Endodermal cell (in vitro differentiated cells): Measurements from ENCODE around the gene RASL10A. TPM values are rescaled to one million over a fixed set of nuclear protein-coding genes. Genes with fewer than 3 reads are reported as not detected.

Experiments used
- DNase-seq: peaks from one replicate; pipeline ENCODE4 v3.0.0-alpha.2; 2017
- H3K27ac ChIP-seq: 2 replicates; pipeline ENCODE4 v1.5.1; 2013; ENCODE audit warnings: mild to moderate bottlenecking, low read depth, low read length, moderate library complexity
- H3K27me3 ChIP-seq: 2 replicates; pipeline ENCODE4 v1.6.1; 2013; ENCODE audit warnings: mild to moderate bottlenecking, low read length, moderate library complexity; ENCODE audit not compliant: insufficient read depth, control insufficient read depth, poor library complexity, severe bottlenecking
- H3K36me3 ChIP-seq: 2 replicates; pipeline ENCODE4 v1.7.0; 2013; ENCODE audit warnings: mild to moderate bottlenecking, low read length, moderate library complexity; ENCODE audit not compliant: control insufficient read depth, insufficient read depth
- H3K4me1 ChIP-seq: one replicate; pipeline ENCODE4 v1.7.0; 2013; ENCODE audit warnings: low read length; ENCODE audit not compliant: control insufficient read depth, insufficient read depth
- H3K4me3 ChIP-seq: 2 replicates; pipeline ENCODE4 v1.5.1; 2013; ENCODE audit warnings: mild to moderate bottlenecking, low read length, moderate library complexity
- H3K9ac ChIP-seq: 2 replicates; pipeline ENCODE4 v1.6.1; 2013; ENCODE audit warnings: mild to moderate bottlenecking, low read length, moderate library complexity; ENCODE audit not compliant: poor library complexity, severe bottlenecking; ENCODE audit errors: extremely low read depth
- H3K9me3 ChIP-seq: 2 replicates; pipeline ENCODE4 v1.6.1; 2013; ENCODE audit warnings: mild to moderate bottlenecking, low read length, moderate library complexity; ENCODE audit not compliant: control insufficient read depth
- H3K27ac Mint-ChIP-seq: 2 replicates; pipeline ENCODE4 v1.8.0; 2020; ENCODE audit warnings: mixed read lengths
- H3K27me3 Mint-ChIP-seq: 2 replicates; pipeline ENCODE4 v1.8.0; 2021; ENCODE audit warnings: mild to moderate bottlenecking, mixed read lengths; ENCODE audit not compliant: insufficient read depth
- H3K36me3 Mint-ChIP-seq: 2 replicates; pipeline ENCODE4 v1.8.0; 2020; ENCODE audit warnings: low read depth, mixed read lengths
- H3K4me1 Mint-ChIP-seq: 2 replicates; pipeline ENCODE4 v1.8.0; 2020; ENCODE audit warnings: mixed read lengths
- H3K4me3 Mint-ChIP-seq: 2 replicates; pipeline ENCODE4 v1.8.0; 2020; ENCODE audit warnings: mild to moderate bottlenecking, moderate library complexity, mixed read lengths
- H3K9me3 Mint-ChIP-seq: 2 replicates; pipeline ENCODE4 v1.8.0; 2020; ENCODE audit warnings: mild to moderate bottlenecking, mixed read lengths
- CTCF ChIP-seq: fragments of 200-600 bp; sonication (generic); conservative IDR thresholded peaks from 2 replicates; pipeline ENCODE4 v1.5.0; 2021; ENCODE audit warnings: antibody characterized with exemption, mild to moderate bottlenecking
- WGBS, 2 experiments: methylation state at CpG; one replicate each; pipeline versions ENCODE4 v1.1.5 to v1.1.7; 2013; ENCODE audit warnings: missing lambda C conversion rate in 2 of 2, mixed read lengths in 1 of 2; ENCODE audit not compliant: insufficient coverage in 1 of 2, insufficient read length in 1 of 2; 5-methylcytosine and 5-hydroxymethylcytosine counted together
- total RNA-seq, 2 donors: library from RNA; stranded (reverse); fragmentation: NEBNext Ultra II Directional in 1 of 2; extraction: Animal tissue kit (Norgen Biotek cat#: 25700) in 1 of 2; gene quantifications; 2 replicates in 1 of 2; 3 replicates in 1 of 2; pipeline ENCODE4 v1.2.1, GENCODE V29; 2021

RASL10A gene
- total RNA-seq, 2 donors from 2014 or later, result 1.3 TPM

GRCh38 chr22:29269230-29269604 lies 46.3 kb downstream of the RASL10A start:
- Histone ChIP-seq H3K9ac (peak overlapping the region; percentile 100), H3K4me1 (peaks cover 16% of the 10 kb centered on the region), H3K9me3 (no peaks in the 10 kb centered on the region), H3K36me3 (peaks cover 67% of the 10 kb centered on the region), H3K4me3 (peak overlapping the region; percentile 99), H3K27me3 (no peaks in the 10 kb centered on the region), H3K27ac (peak overlapping the region; percentile 100)
- TF ChIP-seq CTCF, result no peak
- H3K36me3 Mint-ChIP-seq, result peaks cover 64% of the 10 kb centered on the region
- peaks cover 44% of the 10 kb centered on the region for H3K4me1 Mint-ChIP-seq
- 1% methylated on average over 14 of the region's 14 CpGs for WGBS, 2 experiments
- H3K9me3 Mint-ChIP-seq, result no peaks in the 10 kb centered on the region
- peak overlapping the region; percentile 99 for H3K4me3 Mint-ChIP-seq
- peak overlapping the region; percentile 98 for H3K27ac Mint-ChIP-seq
- no peak for DNase-seq
- peaks cover 2% of the 10 kb centered on the region for H3K27me3 Mint-ChIP-seq

- WGBS, 2 experiments, result 0% methylated on average over 17 to 51 of the region's 51 CpGs
- peak; percentile 79 for DNase-seq
Observed at GRCh38 chr22:29268511-29269229, 46.8 kb downstream of the RASL10A start.

GRCh38 chr22:29267858-29268510 lies 47.5 kb downstream of the RASL10A start, which contains the start of the genes EWSR1 and RHBDD3:
TSS of gene EWSR1 (plus strand) at chr22:29268268. CDS start at chr22:29268337, 69 bp downstream.
TSS of gene RHBDD3 (minus strand) at chr22:29267981. CDS start at chr22:29265626, 2,355 bp downstream.
- Histone ChIP-seq H3K27me3 (no peaks in the 10 kb centered on the region), H3K9ac (peak within 1 kb of the TSS; percentile 100), H3K27ac (peak within 1 kb of the TSS; percentile 100), H3K4me3 (peak within 1 kb of the TSS; percentile 99), H3K36me3 (peaks cover 61% of the 10 kb centered on the region), H3K9me3 (no peaks in the 10 kb centered on the region), H3K4me1 (peaks cover 16% of the 10 kb centered on the region)
- H3K9me3 Mint-ChIP-seq, result no peaks in the 10 kb centered on the region
- H3K36me3 Mint-ChIP-seq, result peaks cover 53% of the 10 kb centered on the region
- H3K27me3 Mint-ChIP-seq, result peaks cover 2% of the 10 kb centered on the region
- WGBS, 2 experiments, result 0 to 1% methylated on average over 34 to 67 of the region's 67 CpGs
- H3K27ac Mint-ChIP-seq, result peak within 1 kb of the TSS; percentile 100
- peak; percentile 97 for DNase-seq
- H3K4me1 Mint-ChIP-seq, result peaks cover 40% of the 10 kb centered on the region
- H3K4me3 Mint-ChIP-seq, result peak within 1 kb of the TSS; percentile 99
- no peak for TF ChIP-seq CTCF

More at GRCh38 chr22:29268511-29269229, 46.8 kb downstream of the RASL10A start:
- H3K4me1 ChIP-seq, result peaks cover 16% of the 10 kb centered on the region
- H3K9me3 ChIP-seq, result no peaks in the 10 kb centered on the region
- no peak for TF ChIP-seq CTCF
- peaks cover 67% of the 10 kb centered on the region for H3K36me3 ChIP-seq
- peak overlapping the region; percentile 99 for H3K4me3 ChIP-seq
- peak overlapping the region; percentile 100 for H3K27ac ChIP-seq
- peaks cover 44% of the 10 kb centered on the region for H3K4me1 Mint-ChIP-seq
- H3K36me3 Mint-ChIP-seq, result peaks cover 60% of the 10 kb centered on the region
- peaks cover 2% of the 10 kb centered on the region for H3K27me3 Mint-ChIP-seq
- peak overlapping the region; percentile 100 for H3K27ac Mint-ChIP-seq
- H3K9ac ChIP-seq, result peak overlapping the region; percentile 100
- no peaks in the 10 kb centered on the region for H3K9me3 Mint-ChIP-seq
- H3K4me3 Mint-ChIP-seq, result peak overlapping the region; percentile 99
- no peaks in the 10 kb centered on the region for H3K27me3 ChIP-seq
